ENCODE results near the gene CAPN14. TPM values are rescaled to one million over a fixed set of nuclear protein-coding genes. Genes with fewer than 3 reads are reported as not detected.

The CAPN14 gene
- total RNA-seq, 1 experiment from 2014 or later: not detected

- no peak overlapping the region for H3K4me3 Mint-ChIP-seq (ENCODE audit: unreplicated experiment)
- ChIA-PET POLR2A (no interaction called here), CTCF (no interaction called here)
- H3K4me1 Mint-ChIP-seq (ENCODE audit: insufficient read depth, unreplicated experiment): no peaks in the 10 kb centered on the region
- H3K27ac Mint-ChIP-seq (ENCODE audit: low read depth, unreplicated experiment): no peak overlapping the region
- intact Hi-C loops (cut with micrococcal nuclease): no loop called here
- no TSS peak for BruUV-seq (replicated peaks)
- H3K27me3 Mint-ChIP-seq (ENCODE audit: insufficient read depth, unreplicated experiment): peaks cover 95% of the 10 kb centered on the region
- no peak for DNase-seq (ENCODE audit: unreplicated experiment)
- H3K36me3 Mint-ChIP-seq (ENCODE audit: insufficient read depth, unreplicated experiment): peaks cover 6% of the 10 kb centered on the region
- no peak for TF ChIP-seq CTCF (IDR thresholded peaks at IDR 0.05; ENCODE audit: unreplicated experiment)
- H3K9me3 Mint-ChIP-seq (ENCODE audit: unreplicated experiment): no peaks in the 10 kb centered on the region
These were observed 4.8 kb upstream of the CAPN14 start for GRCh38 chr2:31222071-31222470.

- H3K27ac Mint-ChIP-seq (ENCODE audit: low read depth, unreplicated experiment): no peak overlapping the region
These were observed 4.2 kb upstream of the CAPN14 start for GRCh38 chr2:31221544-31221943.

GRCh38 chr2:31219131-31219969, 2.0 kb upstream of the CAPN14 start:
- Mint-ChIP-seq H3K9me3 (ENCODE audit: unreplicated experiment) (no peaks in the 10 kb centered on the region), H3K4me1 (ENCODE audit: insufficient read depth, unreplicated experiment) (no peaks in the 10 kb centered on the region), H3K27me3 (ENCODE audit: insufficient read depth, unreplicated experiment) (peaks cover 68% of the 10 kb centered on the region), H3K4me3 (ENCODE audit: unreplicated experiment) (no peak overlapping the region), H3K27ac (ENCODE audit: low read depth, unreplicated experiment) (no peak overlapping the region), H3K36me3 (ENCODE audit: insufficient read depth, unreplicated experiment) (peaks cover 6% of the 10 kb centered on the region)
- CTCF ChIA-PET: no interaction called here
- POLR2A ChIA-PET: no interaction called here
- intact Hi-C loops (cut with micrococcal nuclease): no loop called here
- BruUV-seq (replicated peaks): no TSS peak
- no peak for DNase-seq (ENCODE audit: unreplicated experiment)
- TF ChIP-seq CTCF (IDR thresholded peaks at IDR 0.05; ENCODE audit: unreplicated experiment): no peak

More at GRCh38 chr2:31221544-31221943, 4.2 kb upstream of the CAPN14 start:
- H3K4me3 Mint-ChIP-seq (ENCODE audit: unreplicated experiment): no peak overlapping the region
- POLR2A ChIA-PET: no interaction called here
- H3K27me3 Mint-ChIP-seq (ENCODE audit: insufficient read depth, unreplicated experiment): peaks cover 90% of the 10 kb centered on the region
- no peaks in the 10 kb centered on the region for H3K9me3 Mint-ChIP-seq (ENCODE audit: unreplicated experiment)
- intact Hi-C loops (cut with micrococcal nuclease): no loop called here
- peaks cover 6% of the 10 kb centered on the region for H3K36me3 Mint-ChIP-seq (ENCODE audit: insufficient read depth, unreplicated experiment)
- no TSS peak for BruUV-seq (replicated peaks)
- CTCF ChIA-PET: no interaction called here
- no peak for DNase-seq (ENCODE audit: unreplicated experiment)
- no peak for TF ChIP-seq CTCF (IDR thresholded peaks at IDR 0.05; ENCODE audit: unreplicated experiment)
- no peaks in the 10 kb centered on the region for H3K4me1 Mint-ChIP-seq (ENCODE audit: insufficient read depth, unreplicated experiment)

- Mint-ChIP-seq H3K4me3 (ENCODE audit: unreplicated experiment) (no peak overlapping the region), H3K4me1 (ENCODE audit: insufficient read depth, unreplicated experiment) (no peaks in the 10 kb centered on the region), H3K36me3 (ENCODE audit: insufficient read depth, unreplicated experiment) (no peaks in the 10 kb centered on the region), H3K27ac (ENCODE audit: low read depth, unreplicated experiment) (no peak overlapping the region), H3K27me3 (ENCODE audit: insufficient read depth, unreplicated experiment) (peaks cover 42% of the 10 kb centered on the region), H3K9me3 (ENCODE audit: unreplicated experiment) (no peaks in the 10 kb centered on the region)
- ChIA-PET CTCF (no interaction called here), POLR2A (no interaction called here)
- no peak for DNase-seq (ENCODE audit: unreplicated experiment)
- intact Hi-C loops (cut with micrococcal nuclease): no loop called here
- no TSS peak for BruUV-seq (replicated peaks)
- TF ChIP-seq CTCF (IDR thresholded peaks at IDR 0.05; ENCODE audit: unreplicated experiment): no peak
These were observed 581 bp downstream of the CAPN14 start for GRCh38 chr2:31216734-31217133.

Measured in MCF 10A (cell line).